GM12872 (cell line): Measurements from ENCODE around the gene FAM184B.

Source experiments
- TF ChIP-seq, protein P1 (sequence below): IDR thresholded peaks from 3 replicates; pipeline ENCODE4 v1.5.1; 2011; ENCODE audit warnings: low read depth, mild to moderate bottlenecking, low read length, moderate library complexity; ENCODE audit not compliant: insufficient read depth

Gene FAM184B

DNA sequence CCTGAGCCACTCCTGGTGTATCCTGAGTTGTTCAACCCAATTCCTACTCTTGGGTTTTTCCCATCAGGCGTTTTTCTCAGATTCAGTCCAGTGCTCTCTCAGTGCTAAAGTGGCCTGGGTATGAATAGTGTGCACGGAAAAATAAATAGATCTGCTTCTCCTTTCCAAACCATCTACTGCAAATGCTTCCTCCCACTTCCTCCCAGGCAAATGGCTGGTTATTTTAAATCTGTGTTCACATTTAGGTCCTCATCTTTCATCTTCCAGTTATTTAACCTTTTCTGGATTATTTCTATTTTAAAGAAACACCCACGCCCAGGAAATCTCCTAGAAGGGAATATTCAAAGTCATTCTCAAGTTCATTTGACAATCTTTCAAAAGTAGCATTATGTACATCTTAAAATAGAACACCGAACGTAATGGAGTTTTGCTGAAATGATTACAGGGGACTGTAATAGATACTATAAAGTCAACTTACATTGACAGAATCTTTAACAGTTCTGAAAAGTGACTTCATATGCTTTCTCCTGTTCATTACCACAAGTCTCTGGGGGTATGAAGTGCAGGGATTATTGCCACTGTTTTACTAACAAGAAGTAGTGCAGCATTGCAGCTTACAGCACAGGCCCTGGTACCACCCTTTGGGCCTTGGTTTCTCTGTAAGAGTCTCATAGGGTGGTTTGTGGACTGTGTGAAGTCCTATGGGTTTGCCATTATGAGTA is 100.7 kb downstream of the FAM184B start:
- TF ChIP-seq, protein P1, sequence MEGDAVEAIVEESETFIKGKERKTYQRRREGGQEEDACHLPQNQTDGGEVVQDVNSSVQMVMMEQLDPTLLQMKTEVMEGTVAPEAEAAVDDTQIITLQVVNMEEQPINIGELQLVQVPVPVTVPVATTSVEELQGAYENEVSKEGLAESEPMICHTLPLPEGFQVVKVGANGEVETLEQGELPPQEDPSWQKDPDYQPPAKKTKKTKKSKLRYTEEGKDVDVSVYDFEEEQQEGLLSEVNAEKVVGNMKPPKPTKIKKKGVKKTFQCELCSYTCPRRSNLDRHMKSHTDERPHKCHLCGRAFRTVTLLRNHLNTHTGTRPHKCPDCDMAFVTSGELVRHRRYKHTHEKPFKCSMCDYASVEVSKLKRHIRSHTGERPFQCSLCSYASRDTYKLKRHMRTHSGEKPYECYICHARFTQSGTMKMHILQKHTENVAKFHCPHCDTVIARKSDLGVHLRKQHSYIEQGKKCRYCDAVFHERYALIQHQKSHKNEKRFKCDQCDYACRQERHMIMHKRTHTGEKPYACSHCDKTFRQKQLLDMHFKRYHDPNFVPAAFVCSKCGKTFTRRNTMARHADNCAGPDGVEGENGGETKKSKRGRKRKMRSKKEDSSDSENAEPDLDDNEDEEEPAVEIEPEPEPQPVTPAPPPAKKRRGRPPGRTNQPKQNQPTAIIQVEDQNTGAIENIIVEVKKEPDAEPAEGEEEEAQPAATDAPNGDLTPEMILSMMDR: no peak

DNA sequence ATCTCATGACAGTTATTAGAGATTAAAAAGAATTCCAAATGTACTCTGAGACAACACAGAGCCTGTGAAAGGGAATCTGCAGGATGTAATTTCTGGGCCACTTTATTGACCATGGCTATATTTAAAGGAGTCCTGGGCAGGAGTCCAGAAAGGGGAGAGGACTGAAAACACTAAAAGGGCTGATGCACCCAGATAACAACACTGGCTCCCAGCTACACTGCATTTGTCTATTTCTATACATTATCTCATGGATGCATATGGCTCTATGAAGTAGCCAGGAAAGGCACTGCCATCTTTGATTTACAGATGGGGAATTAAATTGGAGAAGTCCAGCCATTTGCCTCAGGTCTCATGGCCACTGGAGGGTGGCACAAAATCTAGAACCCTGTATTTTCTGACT is 111.0 kb downstream of the FAM184B start:
- TF ChIP-seq, protein P1: no peak

DNA sequence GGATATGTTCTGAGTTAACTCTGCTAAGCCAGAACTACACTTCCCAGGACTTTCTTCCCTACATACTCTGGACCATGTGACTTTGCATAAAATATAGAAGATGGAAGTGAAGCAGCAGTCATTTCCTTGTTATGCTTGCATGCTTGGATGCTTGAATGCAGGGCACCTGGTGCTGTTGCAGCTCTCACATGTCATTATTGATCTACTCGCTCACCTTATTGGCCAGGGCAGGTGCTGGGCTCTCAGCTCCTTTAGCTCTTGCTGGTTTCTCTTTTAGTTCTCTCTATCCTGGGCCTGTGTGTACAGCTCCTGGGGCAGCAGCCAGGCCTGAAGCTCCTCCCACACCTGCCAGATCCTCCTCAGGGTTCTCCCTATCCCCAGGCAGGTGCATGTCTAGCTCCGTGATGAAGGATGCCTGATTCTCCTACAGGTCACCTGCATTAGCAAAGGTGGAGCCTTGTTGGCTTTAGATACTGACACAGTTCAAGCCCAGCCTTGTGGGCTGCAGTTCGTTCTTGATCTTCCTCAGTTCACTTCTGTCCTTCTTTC is 113.7 kb downstream of the FAM184B start:
- TF ChIP-seq, protein P1: no peak

DNA sequence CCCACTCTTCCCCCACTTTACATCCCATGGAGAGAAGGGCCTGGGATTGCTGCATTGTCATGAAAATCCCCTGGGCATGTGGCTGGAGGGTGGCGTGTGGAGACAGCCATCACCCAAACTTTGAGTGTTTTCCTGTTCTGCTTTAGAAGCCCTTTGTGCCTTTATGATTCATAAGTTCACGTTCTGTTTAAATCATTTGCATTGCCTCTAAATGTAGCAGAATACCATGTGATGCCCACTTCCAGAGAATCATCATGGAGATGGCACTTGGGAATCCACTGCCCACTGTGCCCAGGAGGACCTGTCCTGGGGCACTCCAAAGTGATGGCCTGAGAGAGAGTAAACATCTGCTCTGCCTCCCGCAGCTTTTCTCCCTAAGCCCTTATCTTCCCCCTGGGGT is 114.2 kb downstream of the FAM184B start:
- TF ChIP-seq, protein P1: no peak

DNA sequence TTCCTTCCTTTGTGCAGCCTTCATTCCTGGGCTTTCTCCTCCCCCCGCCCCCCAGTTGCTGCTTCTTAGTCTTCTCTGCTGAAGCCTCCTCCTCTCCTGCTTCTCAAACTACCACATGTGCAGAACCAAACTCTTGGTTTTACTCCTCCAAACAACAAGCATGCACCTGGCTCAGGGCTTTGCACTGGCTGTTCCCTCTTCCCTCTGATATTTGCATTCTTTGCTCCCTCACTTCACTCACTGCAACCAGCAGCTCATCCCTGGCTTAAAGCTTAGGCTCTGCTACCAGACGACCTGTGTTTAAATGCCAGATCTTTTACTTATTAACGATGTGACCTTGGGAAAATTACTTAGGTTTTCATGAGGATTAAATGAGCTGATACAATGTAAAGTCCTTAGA is 115.6 kb downstream of the FAM184B start:
- TF ChIP-seq, protein P1: no peak

DNA sequence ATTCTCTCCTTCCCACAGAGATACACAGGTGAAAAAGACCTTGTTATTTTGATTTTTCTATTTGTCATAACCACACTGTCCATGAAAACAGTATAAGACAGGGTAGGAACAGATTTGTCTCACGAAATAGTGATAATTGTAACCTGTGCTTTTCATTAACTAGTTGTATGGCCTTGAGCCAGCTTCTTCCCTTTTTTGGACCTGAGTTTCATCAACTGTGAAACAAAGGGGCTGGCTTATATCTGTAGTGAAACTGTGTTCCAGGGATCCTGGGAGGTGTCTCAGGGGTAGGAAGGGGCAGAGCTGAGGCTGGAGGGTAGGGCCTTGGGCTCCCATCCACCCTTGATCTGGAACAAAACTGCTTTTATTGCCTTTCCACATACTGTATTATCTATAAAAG is 116.1 kb downstream of the FAM184B start:
- TF ChIP-seq, protein P1: no peak

DNA sequence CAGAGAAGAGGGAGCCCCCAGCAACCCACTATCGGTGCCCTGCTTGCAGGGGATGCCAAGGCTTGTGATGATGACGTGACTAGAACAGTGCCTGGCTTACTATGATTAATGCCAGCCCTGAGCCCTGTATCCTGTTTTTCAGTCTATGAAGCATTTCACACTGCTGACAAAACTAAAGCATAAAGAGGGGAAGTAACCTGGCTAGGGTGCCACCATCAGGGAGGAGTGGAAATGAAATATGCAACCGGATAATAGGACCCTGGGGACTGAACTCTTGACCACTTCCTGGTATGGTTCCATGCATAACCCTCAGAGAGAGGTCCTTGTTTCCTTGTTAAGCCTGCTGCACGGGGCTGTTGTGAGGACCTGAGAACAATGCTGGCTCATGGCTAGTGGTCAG is 116.7 kb downstream of the FAM184B start:
- TF ChIP-seq, protein P1: 0 out of 3 replicates have a peak, but pooled peaks have one; percentile 18
